ENCODE measurements around the gene ARL15. TPM values are rescaled to one million over a fixed set of nuclear protein-coding genes. Genes with fewer than 3 reads are reported as not detected.
A peak's percentile ranks its signal among the peaks of the same experiment; 100 is the strongest.

Gene ARL15
- total and polyA plus RNA-seq, 8 donors, result 20.2 to 27.7 (median 25.1) TPM

GRCh38 chr5:54302267-54302687 is 8.1 kb downstream of the ARL15 start:
- H3K27ac ChIP-seq, result peak overlapping the region in 1 of 2 donors; percentile 43
- H3K36me3 ChIP-seq, result no peaks in the 10 kb centered on the region
- TF ChIP-seq, protein P1, sequence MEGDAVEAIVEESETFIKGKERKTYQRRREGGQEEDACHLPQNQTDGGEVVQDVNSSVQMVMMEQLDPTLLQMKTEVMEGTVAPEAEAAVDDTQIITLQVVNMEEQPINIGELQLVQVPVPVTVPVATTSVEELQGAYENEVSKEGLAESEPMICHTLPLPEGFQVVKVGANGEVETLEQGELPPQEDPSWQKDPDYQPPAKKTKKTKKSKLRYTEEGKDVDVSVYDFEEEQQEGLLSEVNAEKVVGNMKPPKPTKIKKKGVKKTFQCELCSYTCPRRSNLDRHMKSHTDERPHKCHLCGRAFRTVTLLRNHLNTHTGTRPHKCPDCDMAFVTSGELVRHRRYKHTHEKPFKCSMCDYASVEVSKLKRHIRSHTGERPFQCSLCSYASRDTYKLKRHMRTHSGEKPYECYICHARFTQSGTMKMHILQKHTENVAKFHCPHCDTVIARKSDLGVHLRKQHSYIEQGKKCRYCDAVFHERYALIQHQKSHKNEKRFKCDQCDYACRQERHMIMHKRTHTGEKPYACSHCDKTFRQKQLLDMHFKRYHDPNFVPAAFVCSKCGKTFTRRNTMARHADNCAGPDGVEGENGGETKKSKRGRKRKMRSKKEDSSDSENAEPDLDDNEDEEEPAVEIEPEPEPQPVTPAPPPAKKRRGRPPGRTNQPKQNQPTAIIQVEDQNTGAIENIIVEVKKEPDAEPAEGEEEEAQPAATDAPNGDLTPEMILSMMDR (IDR thresholded peaks at IDR 0.05), result no peak
- ATAC-seq (peak; percentile 81), DNase-seq (no peak)
- peaks cover 7 to 42% of the 10 kb centered on the region in 2 donors for H3K4me1 ChIP-seq
- no peak overlapping the region for H3K4me3 ChIP-seq
- no peaks in the 10 kb centered on the region for H3K27me3 ChIP-seq
- intact Hi-C loops (cut with DNase I), result no loop called here
- H3K9me3 ChIP-seq, result no peaks in the 10 kb centered on the region

DNA sequence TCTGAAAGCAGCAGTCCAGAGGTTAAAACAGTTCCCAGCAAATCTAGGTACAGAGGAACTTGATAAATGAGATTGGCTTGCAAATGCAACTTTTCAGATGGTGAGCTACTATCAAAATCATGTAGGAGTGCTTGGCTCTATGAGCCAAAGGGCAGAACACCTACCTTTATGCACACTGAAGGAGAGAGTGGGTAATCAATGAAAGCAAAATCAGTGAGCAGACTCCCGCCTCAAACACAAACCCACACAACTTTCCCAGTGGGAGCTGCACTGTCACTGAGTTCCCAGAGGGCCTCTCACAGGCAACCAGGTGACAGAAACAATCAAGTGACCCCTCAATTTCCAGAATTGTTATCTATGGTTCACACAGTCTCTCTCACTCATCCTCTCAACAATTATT is 8.5 kb downstream of the ARL15 start:
- intact Hi-C loops (cut with DNase I), result no loop called here
- TF ChIP-seq, protein P1 (IDR thresholded peaks at IDR 0.05), result no peak

GRCh38 chr5:54301220-54301619 is 9.2 kb downstream of the ARL15 start:
- no peak for DNase-seq
- intact Hi-C loops (cut with DNase I), result no loop called here
- no peaks in the 10 kb centered on the region for H3K27me3 ChIP-seq
- no peak overlapping the region for H3K4me3 ChIP-seq
- H3K9me3 ChIP-seq, result no peaks in the 10 kb centered on the region
- no peak overlapping the region for H3K27ac ChIP-seq
- peak; percentile 14 for ATAC-seq
- TF ChIP-seq, protein P1 (IDR thresholded peaks at IDR 0.05), result no peak
- H3K36me3 ChIP-seq, result no peaks in the 10 kb centered on the region
- H3K4me1 ChIP-seq, result peaks cover 15 to 53% of the 10 kb centered on the region in 2 donors

More for the DNA sequence above, 8.5 kb downstream of the ARL15 start:
- H3K9me3 ChIP-seq, result no peaks in the 10 kb centered on the region
- H3K27ac ChIP-seq, result peak overlapping the region in 1 of 2 donors; percentile 43
- no peak overlapping the region for H3K4me3 ChIP-seq
- H3K4me1 ChIP-seq, result peaks cover 9 to 47% of the 10 kb centered on the region in 2 donors
- no peaks in the 10 kb centered on the region for H3K36me3 ChIP-seq
- DNase-seq, result no peak
- H3K27me3 ChIP-seq, result no peaks in the 10 kb centered on the region
- no peak for ATAC-seq

GRCh38 chr5:54298947-54299346 is 11.4 kb downstream of the ARL15 start:
- ATAC-seq, result no peak
- Histone ChIP-seq H3K36me3 (no peaks in the 10 kb centered on the region), H3K4me1 (peaks cover 18 to 61% of the 10 kb centered on the region in 2 donors), H3K27me3 (no peaks in the 10 kb centered on the region), H3K4me3 (no peak overlapping the region), H3K9me3 (no peaks in the 10 kb centered on the region), H3K27ac (no peak overlapping the region)
- DNase-seq, result no peak
- intact Hi-C loops (cut with DNase I), result no loop called here
- TF ChIP-seq, protein P1 (IDR thresholded peaks at IDR 0.05), result no peak

- H3K4me3 ChIP-seq, result no peak overlapping the region
- H3K27me3 ChIP-seq, result no peaks in the 10 kb centered on the region
- peaks cover 11 to 37% of the 10 kb centered on the region in 2 donors for H3K4me1 ChIP-seq
- no peaks in the 10 kb centered on the region for H3K9me3 ChIP-seq
- peak overlapping the region; percentile 34 to 60 for H3K27ac ChIP-seq
- intact Hi-C loops (cut with DNase I), result no loop called here
- TF ChIP-seq, protein P1 (IDR thresholded peaks at IDR 0.05), result no peak
- DNase-seq (peak in 2 of 4 donors; percentile 36 to 41), ATAC-seq (peak; percentile 91)
- H3K36me3 ChIP-seq, result no peaks in the 10 kb centered on the region
Measured at GRCh38 chr5:54296386-54296785, 14.0 kb downstream of the ARL15 start.
